Mononuclear cell (primary cell): ENCODE data around the gene NPAT. TPM values are rescaled to one million over a fixed set of nuclear protein-coding genes. Genes with fewer than 3 reads are reported as not detected.

Experiments used
- H3K27me3 ChIP-seq: 2 replicates; pipeline ENCODE4 v1.6.0; 2011; ENCODE audit warnings: low read length, control low read depth; ENCODE audit not compliant: insufficient read depth
- H3K4me1 ChIP-seq: 2 replicates; pipeline ENCODE4 v1.5.1; 2011; ENCODE audit warnings: mild to moderate bottlenecking, low read length, control low read depth; ENCODE audit not compliant: insufficient read depth
- H3K4me3 ChIP-seq: 2 replicates; pipeline ENCODE4 v1.5.1; 2011; ENCODE audit warnings: mild to moderate bottlenecking, low read length, moderate library complexity
- H3K9me3 ChIP-seq: 2 replicates; pipeline ENCODE4 v1.5.1; 2011; ENCODE audit warnings: low read depth, mild to moderate bottlenecking, control low read depth, low read length
- total RNA-seq: library from RNA; depleted of rRNA; stranded (reverse); fragments of >200 nt; gene quantifications from one replicate; pipeline ENCODE4 v1.2.3, GENCODE V29; 2012

The NPAT gene
- 46.0 TPM for total RNA-seq

DNA sequence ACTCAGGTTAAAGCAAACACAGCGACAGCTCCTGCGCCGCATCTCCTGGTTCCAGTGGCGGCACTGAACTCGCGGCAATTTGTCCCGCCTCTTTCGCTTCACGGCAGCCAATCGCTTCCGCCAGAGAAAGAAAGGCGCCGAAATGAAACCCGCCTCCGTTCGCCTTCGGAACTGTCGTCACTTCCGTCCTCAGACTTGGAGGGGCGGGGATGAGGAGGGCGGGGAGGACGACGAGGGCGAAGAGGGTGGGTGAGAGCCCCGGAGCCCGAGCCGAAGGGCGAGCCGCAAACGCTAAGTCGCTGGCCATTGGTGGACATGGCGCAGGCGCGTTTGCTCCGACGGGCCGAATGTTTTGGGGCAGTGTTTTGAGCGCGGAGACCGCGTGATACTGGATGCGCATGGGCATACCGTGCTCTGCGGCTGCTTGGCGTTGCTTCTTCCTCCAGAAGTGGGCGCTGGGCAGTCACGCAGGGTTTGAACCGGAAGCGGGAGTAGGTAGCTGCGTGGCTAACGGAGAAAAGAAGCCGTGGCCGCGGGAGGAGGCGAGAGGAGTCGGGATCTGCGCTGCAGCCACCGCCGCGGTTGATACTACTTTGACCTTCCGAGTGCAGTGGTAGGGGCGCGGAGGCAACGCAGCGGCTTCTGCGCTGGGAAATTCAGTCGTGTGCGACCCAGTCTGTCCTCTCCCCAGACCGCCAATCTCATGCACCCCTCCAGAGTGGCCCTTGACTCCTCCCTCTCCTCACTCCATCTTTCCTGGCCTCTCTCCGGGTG, at the start of gene NPAT, which contains the start of gene ATM:
TSS of gene NPAT (minus strand) at position 65 of the 774 bp plus-strand sequence. CDS start 102 bp downstream, outside the sequence.
TSS of gene ATM (plus strand) at position 494 of the 774 bp plus-strand sequence. CDS start 4,558 bp downstream, outside the sequence.
- peaks cover 54% of the 10 kb centered on the region for H3K4me1 ChIP-seq
- no peaks in the 10 kb centered on the region for H3K9me3 ChIP-seq
- peak within 1 kb of the TSS; percentile 75 for H3K4me3 ChIP-seq

DNA sequence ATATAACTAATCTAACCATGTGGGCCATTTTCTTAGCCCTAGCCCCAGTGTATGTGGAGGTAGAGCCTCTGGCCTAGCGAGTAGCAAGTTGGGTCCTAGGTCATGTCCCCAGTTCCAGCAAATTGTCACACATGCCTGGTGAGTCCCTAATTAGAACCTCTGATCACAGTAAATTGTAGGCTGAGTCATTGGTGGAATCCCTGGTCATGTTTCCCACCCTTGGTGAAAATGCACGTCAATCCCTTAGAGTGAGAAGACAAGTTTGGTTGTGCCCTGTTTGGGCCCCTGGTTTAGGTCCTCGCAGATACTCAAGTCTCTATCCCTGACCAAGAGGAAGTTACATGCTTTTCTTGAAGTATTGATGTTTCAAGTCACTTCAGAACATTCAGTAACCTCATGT, 47.1 kb upstream of the NPAT start:
- Histone ChIP-seq H3K27me3 (no peaks in the 10 kb centered on the region), H3K4me3 (no peak overlapping the region), H3K4me1 (no peaks in the 10 kb centered on the region), H3K9me3 (no peaks in the 10 kb centered on the region)

More for the DNA sequence above, at the start of gene NPAT, which contains the start of gene ATM:
- no peaks in the 10 kb centered on the region for H3K27me3 ChIP-seq

DNA sequence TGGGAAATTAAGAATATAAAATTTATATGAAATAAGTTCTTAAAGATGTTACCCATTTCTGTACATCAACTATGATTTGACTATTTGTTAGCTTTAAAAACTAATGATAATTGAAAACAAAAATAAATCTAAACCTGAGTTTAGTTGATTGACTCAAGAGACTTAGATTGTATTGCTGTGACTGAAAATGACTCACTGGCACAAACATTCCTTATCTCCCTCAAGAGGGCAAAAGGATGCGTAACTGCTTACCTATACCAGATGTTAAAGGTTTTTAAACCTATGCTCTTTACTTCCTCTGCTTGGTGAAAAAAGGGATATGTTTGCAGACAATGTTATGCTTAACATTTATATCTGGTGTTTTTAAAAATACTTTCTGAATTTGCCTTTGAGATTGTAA, 30.7 kb upstream of the NPAT start:
- no peaks in the 10 kb centered on the region for H3K9me3 ChIP-seq
- no peaks in the 10 kb centered on the region for H3K27me3 ChIP-seq
- no peaks in the 10 kb centered on the region for H3K4me1 ChIP-seq
- H3K4me3 ChIP-seq = no peak overlapping the region

DNA sequence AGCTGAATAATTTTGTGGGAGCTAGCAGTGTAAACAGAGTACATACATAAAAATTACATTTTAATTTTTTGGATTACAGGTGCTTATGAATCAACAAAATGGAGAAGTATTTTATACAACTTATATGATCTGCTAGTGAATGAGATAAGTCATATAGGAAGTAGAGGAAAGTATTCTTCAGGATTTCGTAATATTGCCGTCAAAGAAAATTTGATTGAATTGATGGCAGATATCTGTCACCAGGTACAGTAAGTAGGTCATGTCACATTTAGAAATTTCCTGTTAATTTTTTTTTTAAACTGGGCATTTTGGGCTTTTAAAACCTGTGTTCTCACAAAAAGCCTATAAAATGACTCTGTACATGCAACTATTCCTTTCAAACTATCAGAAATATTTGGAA, 24.4 kb upstream of the NPAT start:
- no peak overlapping the region for H3K4me3 ChIP-seq
- no peaks in the 10 kb centered on the region for H3K9me3 ChIP-seq
- H3K27me3 ChIP-seq = no peaks in the 10 kb centered on the region
- peaks cover 21% of the 10 kb centered on the region for H3K4me1 ChIP-seq

DNA sequence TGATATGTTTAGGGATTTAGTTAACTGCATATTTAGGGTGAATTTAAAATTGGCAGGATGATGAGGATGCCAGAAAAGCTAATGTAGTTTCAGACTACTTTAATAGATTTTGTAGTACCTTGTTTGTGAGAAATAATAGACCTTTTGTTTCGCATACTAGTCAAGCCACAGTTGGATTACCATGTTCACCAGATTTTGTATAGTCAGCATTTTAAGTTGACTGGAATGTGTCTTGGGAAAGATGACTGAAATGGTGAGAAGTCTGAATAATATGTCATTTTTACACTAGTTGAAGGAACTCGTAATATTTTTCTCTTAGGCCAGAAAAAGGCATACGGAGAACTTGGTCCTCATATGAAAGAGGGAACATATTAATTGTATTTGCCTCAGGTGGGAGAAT, 23.9 kb upstream of the NPAT start:
- Histone ChIP-seq H3K27me3 (no peaks in the 10 kb centered on the region), H3K9me3 (no peaks in the 10 kb centered on the region), H3K4me1 (peaks cover 23% of the 10 kb centered on the region), H3K4me3 (no peak overlapping the region)

DNA sequence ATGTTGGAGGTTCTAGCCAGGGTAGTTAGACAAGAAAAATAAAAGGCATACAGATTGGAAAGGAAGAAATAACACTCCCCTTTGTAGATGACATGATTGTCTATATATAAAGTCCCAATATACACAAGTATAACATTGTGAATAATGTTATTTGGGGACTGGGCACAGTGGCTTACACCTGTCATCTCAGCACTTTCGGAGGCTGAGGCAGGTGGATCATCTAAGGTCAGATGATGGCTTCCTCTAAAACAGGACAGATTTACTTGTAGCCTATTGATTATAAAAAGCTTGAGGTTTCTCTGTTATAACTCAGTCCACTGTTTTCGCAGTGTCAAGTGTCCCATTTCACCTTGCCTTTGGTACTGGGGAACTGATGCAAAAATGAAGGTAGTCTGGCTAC, 20.0 kb upstream of the NPAT start:
- Histone ChIP-seq H3K9me3 (no peaks in the 10 kb centered on the region), H3K4me1 (peaks cover 46% of the 10 kb centered on the region), H3K27me3 (no peaks in the 10 kb centered on the region), H3K4me3 (no peak overlapping the region)

DNA sequence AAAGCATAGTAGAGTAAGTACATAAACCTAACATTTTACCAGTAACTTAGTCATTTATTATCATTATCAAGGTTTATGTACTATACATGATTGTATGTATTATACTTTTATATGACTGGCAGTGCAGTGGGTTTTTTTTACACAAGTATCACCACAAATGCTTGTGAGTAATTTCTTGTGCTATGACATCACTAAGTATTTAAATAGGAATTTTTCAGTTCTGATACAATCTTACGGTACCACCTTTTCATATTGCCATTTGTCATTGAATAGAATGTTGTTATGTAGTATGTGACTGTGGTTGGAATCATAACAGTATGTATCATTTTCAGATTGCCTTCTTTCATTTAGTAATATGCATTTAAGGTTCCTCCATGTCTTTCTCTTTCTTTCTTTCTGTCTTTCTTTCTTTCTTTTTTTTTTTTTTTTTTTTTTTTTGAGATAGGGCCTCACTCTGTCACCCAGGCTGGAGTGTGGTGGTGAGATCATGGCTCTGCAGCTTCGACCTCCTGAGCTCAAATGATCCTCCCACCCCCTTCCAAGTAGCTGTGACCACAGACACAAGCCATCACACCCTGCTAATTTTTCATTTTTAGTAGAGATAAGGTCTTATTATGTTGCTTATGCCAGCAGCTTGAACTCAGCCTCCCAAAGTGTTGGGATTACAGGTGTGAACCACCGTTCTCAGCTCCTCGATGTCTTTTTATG, 19.0 kb upstream of the NPAT start:
- no peaks in the 10 kb centered on the region for H3K27me3 ChIP-seq
- peaks cover 54% of the 10 kb centered on the region for H3K4me1 ChIP-seq
- no peak overlapping the region for H3K4me3 ChIP-seq
- H3K9me3 ChIP-seq = no peaks in the 10 kb centered on the region

DNA sequence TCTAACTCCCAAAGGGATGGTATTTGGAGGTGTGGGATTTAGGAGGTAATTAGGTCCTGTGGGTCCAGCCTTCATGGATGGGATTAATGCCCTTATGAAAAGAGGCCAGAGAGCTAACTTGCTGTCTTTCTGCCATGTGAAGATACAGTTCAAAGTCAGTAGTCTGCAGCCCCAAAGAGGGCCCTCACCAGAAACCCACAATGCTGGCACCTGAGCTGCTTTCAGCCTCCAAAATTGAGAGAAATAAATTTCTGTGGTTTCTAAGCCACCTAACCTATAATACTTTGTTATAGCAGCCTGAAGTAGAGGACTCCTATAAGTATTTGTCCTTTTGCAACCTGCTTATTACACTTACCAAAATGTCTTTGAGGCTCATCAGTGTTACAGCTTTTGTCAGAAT, 16.6 kb upstream of the NPAT start:
- H3K4me1 ChIP-seq = peaks cover 62% of the 10 kb centered on the region
- no peaks in the 10 kb centered on the region for H3K27me3 ChIP-seq
- no peaks in the 10 kb centered on the region for H3K9me3 ChIP-seq
- no peak overlapping the region for H3K4me3 ChIP-seq

DNA sequence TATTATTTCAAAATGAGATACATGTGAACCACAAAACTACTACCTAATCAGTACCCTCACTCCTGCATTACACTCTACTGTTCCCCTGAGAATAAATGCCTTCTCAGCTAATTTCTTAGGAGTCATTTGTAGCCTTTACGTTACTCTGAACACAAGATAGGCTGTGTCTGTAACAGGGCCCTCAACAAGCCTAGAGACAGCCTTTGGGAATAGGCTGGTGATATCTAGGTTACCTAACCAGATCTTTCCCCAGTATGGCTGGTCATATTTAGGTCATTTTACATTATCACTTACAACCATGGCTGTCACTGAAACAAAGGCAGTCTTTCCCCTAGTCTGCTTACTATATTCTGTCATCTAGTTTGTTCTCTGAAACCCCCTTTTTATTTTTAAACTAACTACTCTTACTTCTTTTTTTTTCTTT, 14.6 kb upstream of the NPAT start:
- Histone ChIP-seq H3K4me3 (no peak overlapping the region), H3K4me1 (peaks cover 62% of the 10 kb centered on the region), H3K27me3 (no peaks in the 10 kb centered on the region), H3K9me3 (no peaks in the 10 kb centered on the region)

DNA sequence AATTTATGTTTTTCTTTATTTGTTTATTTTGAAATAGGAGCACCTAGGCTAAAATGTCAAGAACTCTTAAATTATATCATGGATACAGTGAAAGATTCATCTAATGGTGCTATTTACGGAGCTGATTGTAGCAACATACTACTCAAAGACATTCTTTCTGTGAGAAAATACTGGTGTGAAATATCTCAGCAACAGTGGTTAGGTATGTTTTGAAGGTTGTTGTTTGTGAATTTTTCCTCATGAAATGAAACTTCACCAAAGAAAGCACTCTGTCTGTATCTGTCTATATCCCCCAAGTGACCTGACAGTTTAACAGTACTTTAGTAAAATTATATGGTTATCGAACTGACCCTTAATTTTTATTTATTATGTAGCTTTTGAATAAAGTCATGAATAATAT, 13.2 kb upstream of the NPAT start:
- H3K27me3 ChIP-seq = no peaks in the 10 kb centered on the region
- H3K9me3 ChIP-seq = no peaks in the 10 kb centered on the region
- H3K4me3 ChIP-seq = no peak overlapping the region
- H3K4me1 ChIP-seq = peaks cover 64% of the 10 kb centered on the region

DNA sequence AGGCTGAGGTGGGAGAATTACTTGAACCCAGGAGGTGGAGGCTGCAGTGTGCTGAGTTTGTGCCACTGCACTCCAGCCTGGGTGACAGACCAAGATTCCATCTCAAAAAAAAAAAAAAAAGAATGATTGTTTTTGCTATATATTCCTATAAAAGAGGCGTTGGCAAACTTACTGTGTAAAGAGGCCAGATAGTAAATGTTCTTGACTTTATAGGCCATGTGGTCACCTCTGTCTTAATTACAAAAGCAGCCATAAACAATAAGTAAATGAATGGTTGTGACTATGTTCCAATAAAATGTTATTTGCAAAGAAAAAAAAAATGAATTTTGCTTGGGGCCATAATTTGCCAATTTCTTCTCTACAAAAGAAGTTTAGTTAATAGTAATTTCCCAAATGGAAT, 12.8 kb upstream of the NPAT start:
- no peak overlapping the region for H3K4me3 ChIP-seq
- no peaks in the 10 kb centered on the region for H3K27me3 ChIP-seq
- peaks cover 69% of the 10 kb centered on the region for H3K4me1 ChIP-seq
- no peaks in the 10 kb centered on the region for H3K9me3 ChIP-seq

DNA sequence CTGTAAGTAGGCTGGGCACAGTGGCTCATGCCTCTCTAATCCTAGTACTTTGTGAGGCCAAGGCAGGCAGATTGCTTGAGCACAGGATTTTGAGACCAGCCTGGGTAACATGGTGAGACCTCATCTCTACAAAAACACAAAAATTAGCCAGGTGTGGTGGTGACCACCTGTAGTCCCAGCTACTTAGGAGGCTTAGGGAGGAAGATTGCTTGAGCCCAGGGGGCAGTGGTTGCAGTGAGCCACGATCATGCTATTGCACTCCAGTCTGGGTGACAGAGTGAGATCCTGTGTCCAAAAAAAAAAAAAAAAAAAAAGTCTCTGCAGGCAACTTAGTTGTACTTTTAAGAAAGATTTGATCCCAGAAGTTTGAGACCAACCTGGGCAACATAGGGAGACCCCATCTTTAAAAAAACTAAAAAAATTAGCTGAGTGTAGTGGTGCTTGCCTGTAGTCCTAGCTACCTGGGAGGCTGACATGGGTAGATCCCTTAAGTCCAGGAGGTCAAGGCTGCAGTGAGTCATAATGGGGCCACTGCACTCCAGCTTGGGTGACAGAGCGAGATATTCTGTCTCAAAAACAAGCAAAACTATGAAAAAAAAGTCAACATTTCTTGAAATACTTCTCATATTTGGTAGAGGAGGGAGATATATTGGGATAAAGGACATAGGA, 11.0 kb upstream of the NPAT start:
- H3K9me3 ChIP-seq = no peaks in the 10 kb centered on the region
- peaks cover 64% of the 10 kb centered on the region for H3K4me1 ChIP-seq
- H3K4me3 ChIP-seq = no peak overlapping the region
- no peaks in the 10 kb centered on the region for H3K27me3 ChIP-seq

DNA sequence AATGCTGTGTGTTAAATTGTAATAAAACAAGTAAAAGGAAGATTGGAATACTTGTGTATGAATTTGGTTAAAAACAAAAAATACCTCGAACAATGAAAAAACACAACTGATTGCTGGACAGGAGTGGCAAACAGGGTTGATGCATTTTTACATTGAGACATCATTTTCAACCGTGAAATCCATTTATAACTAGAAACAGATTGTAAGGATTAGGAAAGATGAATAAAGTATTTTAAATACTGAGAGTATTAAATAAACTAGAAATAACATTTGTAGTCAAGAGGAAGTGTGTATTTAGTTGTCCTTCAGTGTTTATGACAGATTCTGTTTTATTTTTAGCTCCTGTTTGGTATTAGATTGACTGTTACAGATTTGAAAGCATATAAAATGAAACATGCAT, 5.8 kb upstream of the NPAT start:
- Histone ChIP-seq H3K9me3 (no peaks in the 10 kb centered on the region), H3K27me3 (no peaks in the 10 kb centered on the region), H3K4me3 (no peak overlapping the region), H3K4me1 (peaks cover 50% of the 10 kb centered on the region)

DNA sequence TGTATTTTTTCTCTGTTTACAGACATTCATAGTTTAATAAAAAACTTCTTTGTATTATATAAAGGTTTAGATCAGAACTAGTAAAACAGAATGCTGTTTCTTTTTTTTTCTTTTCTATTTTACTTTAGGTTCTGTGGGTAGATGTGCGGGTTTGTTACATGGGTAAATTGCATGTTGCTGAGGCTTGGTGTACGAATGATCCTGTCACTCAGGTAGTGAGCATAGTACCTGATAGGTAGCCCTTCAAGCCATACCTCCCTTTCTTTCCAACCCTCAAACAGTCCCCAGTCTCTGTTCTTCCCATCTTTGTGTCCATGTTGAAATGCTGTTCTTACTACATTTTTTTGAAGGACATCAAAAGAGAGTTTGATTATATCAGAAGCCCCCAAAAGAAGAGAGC, 3.6 kb upstream of the NPAT start:
- Histone ChIP-seq H3K9me3 (no peaks in the 10 kb centered on the region), H3K4me1 (peaks cover 49% of the 10 kb centered on the region), H3K27me3 (no peaks in the 10 kb centered on the region), H3K4me3 (peak overlapping the region; percentile 37)
